Fibroblast of lung (primary cell): ENCODE data around the gene EFHC1. TPM values are rescaled to one million over a fixed set of nuclear protein-coding genes. Genes with fewer than 3 reads are reported as not detected.

Experiments
- DNase-seq, 2 donors: peaks; one replicate each; pipeline versions ENCODE4 v3.0.0 to v3.0.0-alpha.2; 2010; ENCODE audit warnings: low read depth in 2 of 2
- H2AFZ ChIP-seq: 2 replicates; pipeline ENCODE4 v1.5.1; 2012; ENCODE audit warnings: low read length, control low read depth, inconsistent platforms
- H3K27ac ChIP-seq: 2 replicates; pipeline ENCODE4 v1.5.1; 2011; ENCODE audit warnings: low read length, control low read depth; ENCODE audit not compliant: insufficient read depth
- H3K27me3 ChIP-seq: 2 replicates; pipeline ENCODE4 v1.5.1; 2011; ENCODE audit warnings: mild to moderate bottlenecking, low read length; ENCODE audit not compliant: control insufficient read depth, insufficient read depth
- H3K36me3 ChIP-seq: 2 replicates; pipeline ENCODE4 v1.5.1; 2011; ENCODE audit warnings: low read length; ENCODE audit not compliant: control insufficient read depth, insufficient read depth
- H3K4me1 ChIP-seq: 2 replicates; pipeline ENCODE4 v1.5.1; 2011; ENCODE audit warnings: low read length; ENCODE audit not compliant: control insufficient read depth, insufficient read depth; ENCODE audit errors: extremely low read depth
- H3K4me2 ChIP-seq: 2 replicates; pipeline ENCODE4 v1.5.1; 2011; ENCODE audit warnings: low read length, control low read depth; ENCODE audit not compliant: insufficient read depth; ENCODE audit errors: extremely low read depth
- H3K4me3 ChIP-seq, 4 experiments: fragments of 200-600 bp in 1 of 4; sonication (generic) in 1 of 4; replicated peaks in 1 of 4; 2 replicates each; pipeline ENCODE4 v1.5.1; 2011 to 2016; ENCODE audit warnings: low read length in 4 of 4, low read depth in 3 of 4, mild to moderate bottlenecking in 3 of 4, control low read depth in 2 of 4, inconsistent platforms in 1 of 4, mixed read lengths in 1 of 4; ENCODE audit not compliant: insufficient read depth in 1 of 4; ENCODE audit errors: control extremely low read depth in 1 of 4
- H3K79me2 ChIP-seq: 2 replicates; pipeline ENCODE4 v1.5.1; 2012; ENCODE audit warnings: mild to moderate bottlenecking, low read length, inconsistent platforms; ENCODE audit not compliant: control insufficient read depth, insufficient read depth
- H3K9ac ChIP-seq: 2 replicates; pipeline ENCODE4 v1.5.1; 2011; ENCODE audit warnings: mild to moderate bottlenecking, low read length, control low read depth; ENCODE audit not compliant: insufficient read depth
- H3K9me3 ChIP-seq: 2 replicates; pipeline ENCODE4 v1.5.1; 2012; ENCODE audit warnings: low read depth, low read length; ENCODE audit not compliant: control insufficient read depth, insufficient read depth
- H4K20me1 ChIP-seq: 2 replicates; pipeline ENCODE4 v1.5.1; 2011; ENCODE audit warnings: low read length; ENCODE audit not compliant: control insufficient read depth, insufficient read depth; ENCODE audit errors: extremely low read depth
- CTCF ChIP-seq, 2 donors: IDR thresholded peaks in 1 of 2; conservative IDR thresholded peaks in 1 of 2; 1 replicate in 1 of 2; 2 replicates in 1 of 2; pipeline ENCODE4 v1.5.1; 2011 to 2012; ENCODE audit warnings: low read length in 2 of 2, control low read depth in 1 of 2, inconsistent platforms in 1 of 2, low read depth in 1 of 2, mild to moderate bottlenecking in 1 of 2
- EZH2 ChIP-seq: IDR thresholded peaks from 2 replicates; pipeline ENCODE4 v1.5.1; 2012; ENCODE audit warnings: low read length, control low read depth, mild to moderate bottlenecking; ENCODE audit errors: missing control alignments
- polyA plus RNA-seq, 2 donors: library from polyadenylated mRNA; depleted of rRNA in 1 of 2; stranded (reverse) in 1 of 2; unstranded in 1 of 2; fragments of >200 nt; gene quantifications; 2 replicates each; pipeline ENCODE4 v1.2.1, GENCODE V29; 2011 to 2012; ENCODE audit warnings: missing spikeins in 1 of 2
- total RNA-seq: library from RNA; depleted of rRNA; stranded (reverse); fragments of >200 nt; gene quantifications from 2 replicates; pipeline ENCODE4 v1.2.1, GENCODE V29; 2014

Gene EFHC1
- total and polyA plus RNA-seq, 2 donors (not counting 1 experiment from before 2014, with no cell fraction given) = 29.4 to 32.9 TPM

- Histone ChIP-seq H3K79me2 (peaks cover 80% of the 10 kb centered on the region), H2AFZ (no peak overlapping the region), H3K9me3 (no peaks in the 10 kb centered on the region), H3K36me3 (peaks cover 6% of the 10 kb centered on the region), H3K27me3 (no peaks in the 10 kb centered on the region), H3K4me2 (no peak overlapping the region), H4K20me1 (no peaks in the 10 kb centered on the region), H3K27ac (no peak overlapping the region), H3K4me3 (no peak overlapping the region), H3K4me1 (peaks cover 29% of the 10 kb centered on the region), H3K9ac (no peak overlapping the region)
- no peak for DNase-seq
- no peak for TF ChIP-seq EZH2
- TF ChIP-seq CTCF (conservative IDR thresholded peaks at IDR 0.05 in 1 of 2, IDR thresholded peaks at IDR 0.05 in 1 of 2; ENCODE audit: low read depth in 1 of 2, low read length in 2 of 2) = no peak
Observed at GRCh38 chr6:52524918-52525317, 104.8 kb downstream of the EFHC1 start.

- no peak overlapping the region for H3K4me3 ChIP-seq
- peaks cover 81% of the 10 kb centered on the region for H3K79me2 ChIP-seq
- TF ChIP-seq CTCF (conservative IDR thresholded peaks at IDR 0.05 in 1 of 2, IDR thresholded peaks at IDR 0.05 in 1 of 2; ENCODE audit: low read depth in 1 of 2, low read length in 2 of 2) = no peak
- H3K36me3 ChIP-seq = peaks cover 14% of the 10 kb centered on the region
- no peak overlapping the region for H3K27ac ChIP-seq
- H3K27me3 ChIP-seq = no peaks in the 10 kb centered on the region
- peak in 1 of 2 donors; percentile 66 for DNase-seq
- no peaks in the 10 kb centered on the region for H3K9me3 ChIP-seq
- no peaks in the 10 kb centered on the region for H4K20me1 ChIP-seq
- no peak overlapping the region for H3K9ac ChIP-seq
- no peak overlapping the region for H2AFZ ChIP-seq
- H3K4me1 ChIP-seq = peaks cover 28% of the 10 kb centered on the region
- H3K4me2 ChIP-seq = no peak overlapping the region
Observed at GRCh38 chr6:52526634-52527033, 106.5 kb downstream of the EFHC1 start.

GRCh38 chr6:52527436-52527835, 107.3 kb downstream of the EFHC1 start:
- Histone ChIP-seq H3K4me1 (peaks cover 24% of the 10 kb centered on the region), H3K9ac (no peak overlapping the region), H2AFZ (no peak overlapping the region), H3K27me3 (no peaks in the 10 kb centered on the region), H3K36me3 (peaks cover 14% of the 10 kb centered on the region), H4K20me1 (no peaks in the 10 kb centered on the region), H3K4me2 (no peak overlapping the region), H3K79me2 (peaks cover 84% of the 10 kb centered on the region), H3K4me3 (no peak overlapping the region), H3K9me3 (no peaks in the 10 kb centered on the region), H3K27ac (no peak overlapping the region)
- no peak for DNase-seq
- TF ChIP-seq CTCF (conservative IDR thresholded peaks at IDR 0.05 in 1 of 2, IDR thresholded peaks at IDR 0.05 in 1 of 2; ENCODE audit: low read depth in 1 of 2, low read length in 2 of 2) (no peak), EZH2 (no peak)
